Gastrocnemius medialis (tissue), 4 donors: ENCODE measurements around the gene CCL22. TPM values are rescaled to one million over a fixed set of nuclear protein-coding genes. Genes with fewer than 3 reads are reported as not detected.

Experiments
- ATAC-seq, 2 donors: fragments of 150-250 bp; one replicate each; pipeline ENCODE4 v1.9.1; 2016
- DNase-seq, 2 donors: peaks; one replicate each; pipeline ENCODE4 v3.0.0-alpha.2; 2019
- H3K27ac ChIP-seq, 4 donors: fragments of 200-600 bp; sonication (generic); 1 replicate in 1 of 4; 2 replicates in 3 of 4; pipeline ENCODE4 v1.5.1; 2016 to 2018; ENCODE audit warnings: mild to moderate bottlenecking in 2 of 4, moderate library complexity in 1 of 4
- H3K27me3 ChIP-seq, 3 donors: fragments of 200-600 bp; sonication (generic) in 2 of 3; 1 replicate in 1 of 3; 2 replicates in 2 of 3; pipeline versions ENCODE4 v1.5.1 to v1.6.0; 2016 to 2019; ENCODE audit warnings: mild to moderate bottlenecking in 1 of 3, moderate library complexity in 1 of 3
- H3K36me3 ChIP-seq, 2 donors: fragments of 200-600 bp; sonication (generic) in 1 of 2; one replicate each; pipeline ENCODE4 v1.5.1; 2017 to 2018
- H3K4me1 ChIP-seq, 2 donors: fragments of 200-600 bp; sonication (generic) in 1 of 2; one replicate each; pipeline ENCODE4 v1.5.1; 2016 to 2017; ENCODE audit warnings: mild to moderate bottlenecking in 2 of 2
- H3K4me3 ChIP-seq, 4 donors: fragments of 200-600 bp; sonication (generic) in 3 of 4; 1 replicate in 1 of 4; 2 replicates in 3 of 4; pipeline ENCODE4 v1.5.1; 2016 to 2019; ENCODE audit warnings: mild to moderate bottlenecking in 2 of 4
- H3K9me3 ChIP-seq, 3 donors: fragments of 200-600 bp; sonication (generic) in 2 of 3; 1 replicate in 1 of 3; 2 replicates in 2 of 3; pipeline ENCODE4 v1.5.1; 2016 to 2019
- POLR2A ChIP-seq, 2 donors: fragments of 450-650 bp; IDR thresholded peaks; one replicate each; pipeline ENCODE4 v1.6.1; 2017; ENCODE audit warnings: antibody characterized with exemption in 2 of 2, mild to moderate bottlenecking in 2 of 2, moderate library complexity in 2 of 2
- in situ Hi-C, 4 donors: fragments of 200-750 bp; cut with MboI; loops; one replicate each; pipeline versions ENCODE4 v1.15.0 to v1.8.0; 2017; ENCODE audit warnings: low sequenced_read_pairs in 4 of 4
- intact Hi-C: fragments of 100-400 bp; cut with DNase I; formaldehyde crosslinking; loops from one replicate; pipeline ENCODE4 v1.15.1; 2023; ENCODE audit warnings: low total_unique reads
- total RNA-seq, 4 donors: library from RNA; depleted of rRNA; stranded (reverse); fragments of >200 nt; gene quantifications; one replicate each; pipeline versions ENCODE4 v1.1.0 to v1.2.3, GENCODE V29; 2016
- TF ChIP-seq, protein P1 (sequence below), 5 experiments: fragments of 450-650 bp in 3 of 5; fragments of 200-600 bp in 2 of 5; sonication (generic) in 2 of 5; IDR thresholded peaks in 4 of 5; conservative IDR thresholded peaks in 1 of 5; 1 replicate in 4 of 5; 2 replicates in 1 of 5; pipeline ENCODE4 v1.5.1; 2016 to 2019; ENCODE audit warnings: antibody characterized with exemption in 5 of 5, mild to moderate bottlenecking in 3 of 5, moderate library complexity in 3 of 5

The CCL22 gene
- total RNA-seq, 4 donors from 2014 or later: not detected

DNA sequence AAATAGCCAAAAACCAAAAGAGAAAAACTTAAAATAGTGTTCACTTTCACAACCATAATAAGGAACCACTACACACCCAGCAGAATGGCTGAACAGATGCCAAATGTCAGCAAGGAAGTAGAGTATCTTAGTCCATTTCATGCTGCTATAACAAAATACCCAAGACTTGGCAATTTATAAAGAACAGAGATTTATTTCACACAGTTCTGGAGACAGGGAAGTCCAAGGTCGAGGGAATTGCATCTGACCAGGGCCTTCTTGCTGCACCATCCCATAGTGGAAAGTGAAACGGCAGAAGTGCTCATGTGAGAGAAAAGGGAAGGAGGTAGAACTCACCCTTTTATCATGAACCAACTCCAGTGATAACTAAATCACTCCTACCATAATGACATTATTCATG is 33.8 kb upstream of the CCL22 start:
- DNase-seq (no peak), ATAC-seq (no peak)
- H3K9me3 ChIP-seq: no peaks in the 10 kb centered on the region
- H3K4me1 ChIP-seq: no peaks in the 10 kb centered on the region
- H3K27ac ChIP-seq: no peak overlapping the region
- no peaks in the 10 kb centered on the region for H3K36me3 ChIP-seq
- TF ChIP-seq, protein P1, sequence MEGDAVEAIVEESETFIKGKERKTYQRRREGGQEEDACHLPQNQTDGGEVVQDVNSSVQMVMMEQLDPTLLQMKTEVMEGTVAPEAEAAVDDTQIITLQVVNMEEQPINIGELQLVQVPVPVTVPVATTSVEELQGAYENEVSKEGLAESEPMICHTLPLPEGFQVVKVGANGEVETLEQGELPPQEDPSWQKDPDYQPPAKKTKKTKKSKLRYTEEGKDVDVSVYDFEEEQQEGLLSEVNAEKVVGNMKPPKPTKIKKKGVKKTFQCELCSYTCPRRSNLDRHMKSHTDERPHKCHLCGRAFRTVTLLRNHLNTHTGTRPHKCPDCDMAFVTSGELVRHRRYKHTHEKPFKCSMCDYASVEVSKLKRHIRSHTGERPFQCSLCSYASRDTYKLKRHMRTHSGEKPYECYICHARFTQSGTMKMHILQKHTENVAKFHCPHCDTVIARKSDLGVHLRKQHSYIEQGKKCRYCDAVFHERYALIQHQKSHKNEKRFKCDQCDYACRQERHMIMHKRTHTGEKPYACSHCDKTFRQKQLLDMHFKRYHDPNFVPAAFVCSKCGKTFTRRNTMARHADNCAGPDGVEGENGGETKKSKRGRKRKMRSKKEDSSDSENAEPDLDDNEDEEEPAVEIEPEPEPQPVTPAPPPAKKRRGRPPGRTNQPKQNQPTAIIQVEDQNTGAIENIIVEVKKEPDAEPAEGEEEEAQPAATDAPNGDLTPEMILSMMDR (IDR thresholded peaks at IDR 0.05 in 4 of 5, conservative IDR thresholded peaks at IDR 0.05 in 1 of 5): no peak
- TF ChIP-seq POLR2A (IDR thresholded peaks at IDR 0.05): no peak
- in situ Hi-C loops (no loop called here), intact Hi-C loops (no loop called here)
- H3K4me3 ChIP-seq: no peak overlapping the region
- H3K27me3 ChIP-seq: peaks cover 0 to under 1% (median 0%) of the 10 kb centered on the region in 3 donors

- in situ Hi-C loops: no loop called here
Measured at GRCh38 chr16:57325458-57325857, 33.1 kb upstream of the CCL22 start.

DNA sequence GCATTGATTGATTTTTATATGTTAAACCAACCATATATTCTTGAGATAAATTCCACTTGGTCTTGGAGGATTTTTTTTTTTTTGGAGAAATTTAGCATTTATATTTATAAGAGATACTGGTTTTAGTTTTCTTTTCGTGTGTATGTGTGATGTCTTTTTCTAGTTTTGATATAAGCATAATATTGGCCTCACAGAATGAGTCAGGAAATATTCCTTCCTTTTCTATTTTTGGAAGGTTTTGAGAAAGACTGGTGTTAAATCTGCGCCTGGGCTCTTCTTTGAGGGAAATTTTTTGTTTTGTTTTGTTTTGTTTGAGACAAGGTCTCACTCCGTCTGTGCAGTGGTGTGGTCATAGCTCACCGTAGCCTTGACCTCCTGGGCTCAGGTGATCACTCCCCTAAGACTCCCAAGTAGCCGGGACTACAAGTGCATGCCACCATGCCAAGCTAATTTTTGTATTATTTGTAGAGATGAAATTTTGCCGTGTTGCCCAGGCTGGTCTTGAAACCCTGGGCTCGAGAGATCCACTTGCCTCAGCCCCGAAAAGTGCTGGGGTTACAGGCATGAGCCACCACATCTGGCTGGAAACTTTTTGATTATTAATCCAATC is 28.8 kb upstream of the CCL22 start:
- H3K27ac ChIP-seq: no peak overlapping the region
- ATAC-seq (no peak), DNase-seq (no peak)
- H3K4me1 ChIP-seq: no peaks in the 10 kb centered on the region
- H3K4me3 ChIP-seq: no peak overlapping the region
- H3K27me3 ChIP-seq: peaks cover 0 to 3% (median 0%) of the 10 kb centered on the region in 3 donors
- in situ Hi-C loops (no loop called here), intact Hi-C loops (no loop called here)
- TF ChIP-seq POLR2A (IDR thresholded peaks at IDR 0.05): no peak
- TF ChIP-seq, protein P1 (IDR thresholded peaks at IDR 0.05 in 4 of 5, conservative IDR thresholded peaks at IDR 0.05 in 1 of 5): no peak
- H3K9me3 ChIP-seq: no peaks in the 10 kb centered on the region
- H3K36me3 ChIP-seq: no peaks in the 10 kb centered on the region

More at GRCh38 chr16:57325458-57325857, 33.1 kb upstream of the CCL22 start:
- no peaks in the 10 kb centered on the region for H3K9me3 ChIP-seq
- H3K27ac ChIP-seq: no peak overlapping the region
- intact Hi-C loops: no loop called here
- TF ChIP-seq, protein P1 (IDR thresholded peaks at IDR 0.05 in 4 of 5, conservative IDR thresholded peaks at IDR 0.05 in 1 of 5): no peak
- no peak for TF ChIP-seq POLR2A (IDR thresholded peaks at IDR 0.05)
- ATAC-seq (no peak), DNase-seq (no peak)
- H3K27me3 ChIP-seq: peaks cover 0 to 3% (median 0%) of the 10 kb centered on the region in 3 donors
- no peaks in the 10 kb centered on the region for H3K36me3 ChIP-seq
- no peak overlapping the region for H3K4me3 ChIP-seq
- H3K4me1 ChIP-seq: no peaks in the 10 kb centered on the region

DNA sequence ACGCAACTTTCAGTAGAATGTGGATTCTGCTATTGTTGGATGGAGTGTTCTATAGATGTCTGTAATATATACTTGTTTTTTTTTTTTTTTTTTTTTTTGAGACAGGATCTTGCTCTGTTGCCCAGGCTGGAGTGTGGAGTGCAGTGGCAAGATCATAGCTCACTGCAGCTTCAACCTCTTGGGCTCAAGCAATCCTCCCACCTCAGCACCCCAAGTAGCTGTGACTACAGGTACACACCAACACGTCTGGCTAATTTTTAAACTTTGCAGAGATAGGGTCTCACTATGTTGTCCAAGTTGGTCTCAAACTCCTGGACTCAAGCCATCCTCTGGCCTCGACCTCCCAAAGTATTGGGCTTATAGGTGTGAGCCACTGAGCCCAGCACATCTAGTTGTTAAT is 27.2 kb upstream of the CCL22 start:
- Histone ChIP-seq H3K9me3 (no peaks in the 10 kb centered on the region), H3K36me3 (no peaks in the 10 kb centered on the region), H3K27ac (no peak overlapping the region), H3K4me1 (no peaks in the 10 kb centered on the region), H3K4me3 (no peak overlapping the region), H3K27me3 (peaks cover 0 to 3% (median 0%) of the 10 kb centered on the region in 3 donors)
- in situ Hi-C loops (no loop called here), intact Hi-C loops (no loop called here)
- DNase-seq (no peak), ATAC-seq (no peak)
- TF ChIP-seq POLR2A (IDR thresholded peaks at IDR 0.05): no peak

- DNase-seq: no peak
- intact Hi-C loops (no loop called here), in situ Hi-C loops (no loop called here)
- TF ChIP-seq, protein P1 (IDR thresholded peaks at IDR 0.05 in 4 of 5, conservative IDR thresholded peaks at IDR 0.05 in 1 of 5): no peak
- no peak for TF ChIP-seq POLR2A (IDR thresholded peaks at IDR 0.05)
- H3K27me3 ChIP-seq: peaks cover 0 to 3% (median 0%) of the 10 kb centered on the region in 3 donors
- no peak overlapping the region for H3K4me3 ChIP-seq
- no peak for ATAC-seq
- no peaks in the 10 kb centered on the region for H3K9me3 ChIP-seq
- no peak overlapping the region for H3K27ac ChIP-seq
- H3K36me3 ChIP-seq: no peaks in the 10 kb centered on the region
- H3K4me1 ChIP-seq: no peaks in the 10 kb centered on the region
Measured at GRCh38 chr16:57333402-57333801, 25.2 kb upstream of the CCL22 start.
